Measurements from ENCODE around the gene NSD2.

Gene NSD2

DNA sequence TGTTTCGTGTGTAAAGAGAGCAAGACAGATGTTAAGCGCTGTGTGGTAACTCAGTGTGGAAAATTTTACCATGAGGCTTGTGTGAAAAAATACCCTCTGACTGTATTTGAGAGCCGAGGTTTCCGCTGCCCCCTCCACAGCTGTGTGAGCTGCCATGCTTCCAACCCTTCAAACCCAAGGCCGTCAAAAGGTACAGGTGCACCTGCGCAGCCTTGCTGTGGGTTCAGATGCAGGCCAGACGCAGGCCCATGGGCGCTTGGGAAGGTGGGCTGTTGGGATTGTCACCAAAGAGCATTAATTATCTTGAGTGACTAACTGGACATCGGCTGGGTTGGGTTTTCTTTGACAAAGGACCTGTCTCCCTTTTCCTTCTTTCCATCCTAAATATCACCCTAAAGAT, 82.1 kb downstream of the NSD2 start:
- Histone ChIP-seq H3K4me3 (replicated peaks; ENCODE audit: insufficient read depth, low read length) (no peak overlapping the region), H3K27ac (replicated peaks) (no peak overlapping the region), H3K27me3 (ENCODE audit: insufficient read depth, poor library complexity, severe bottlenecking) (no peaks in the 10 kb centered on the region)
- DNase-seq (ENCODE audit: low read depth in 1 of 2, low spot score in 1 of 2), result no peak
- TF ChIP-seq GABPA (IDR thresholded peaks at IDR 0.05; ENCODE audit: low read depth), result no peak

DNA sequence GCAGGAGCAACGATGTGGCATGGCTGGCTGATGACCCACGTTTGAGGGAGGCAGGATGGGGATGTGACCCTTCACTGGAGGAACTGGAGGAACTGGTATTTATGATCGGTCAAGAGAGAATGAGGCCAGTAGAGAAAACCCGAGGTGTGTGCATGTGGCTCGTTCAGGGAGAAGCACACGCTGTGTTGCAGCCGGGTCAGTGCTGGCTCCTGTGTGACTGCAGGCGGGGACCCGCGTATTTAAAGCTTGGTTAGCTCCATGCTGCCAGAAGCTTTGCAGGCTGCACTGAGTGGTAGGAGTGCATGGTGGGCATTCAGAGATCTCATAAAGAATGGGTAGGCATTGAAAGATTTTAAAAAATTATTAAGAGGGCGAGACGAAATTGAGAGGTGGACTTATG, 85.4 kb downstream of the NSD2 start:
- DNase-seq (ENCODE audit: low read depth in 1 of 2, low spot score in 1 of 2), result no peak
- Histone ChIP-seq H3K4me3 (replicated peaks; ENCODE audit: insufficient read depth, low read length) (no peak overlapping the region), H3K27ac (replicated peaks) (no peak overlapping the region), H3K27me3 (ENCODE audit: insufficient read depth, poor library complexity, severe bottlenecking) (no peaks in the 10 kb centered on the region)
- TF ChIP-seq, protein P1, sequence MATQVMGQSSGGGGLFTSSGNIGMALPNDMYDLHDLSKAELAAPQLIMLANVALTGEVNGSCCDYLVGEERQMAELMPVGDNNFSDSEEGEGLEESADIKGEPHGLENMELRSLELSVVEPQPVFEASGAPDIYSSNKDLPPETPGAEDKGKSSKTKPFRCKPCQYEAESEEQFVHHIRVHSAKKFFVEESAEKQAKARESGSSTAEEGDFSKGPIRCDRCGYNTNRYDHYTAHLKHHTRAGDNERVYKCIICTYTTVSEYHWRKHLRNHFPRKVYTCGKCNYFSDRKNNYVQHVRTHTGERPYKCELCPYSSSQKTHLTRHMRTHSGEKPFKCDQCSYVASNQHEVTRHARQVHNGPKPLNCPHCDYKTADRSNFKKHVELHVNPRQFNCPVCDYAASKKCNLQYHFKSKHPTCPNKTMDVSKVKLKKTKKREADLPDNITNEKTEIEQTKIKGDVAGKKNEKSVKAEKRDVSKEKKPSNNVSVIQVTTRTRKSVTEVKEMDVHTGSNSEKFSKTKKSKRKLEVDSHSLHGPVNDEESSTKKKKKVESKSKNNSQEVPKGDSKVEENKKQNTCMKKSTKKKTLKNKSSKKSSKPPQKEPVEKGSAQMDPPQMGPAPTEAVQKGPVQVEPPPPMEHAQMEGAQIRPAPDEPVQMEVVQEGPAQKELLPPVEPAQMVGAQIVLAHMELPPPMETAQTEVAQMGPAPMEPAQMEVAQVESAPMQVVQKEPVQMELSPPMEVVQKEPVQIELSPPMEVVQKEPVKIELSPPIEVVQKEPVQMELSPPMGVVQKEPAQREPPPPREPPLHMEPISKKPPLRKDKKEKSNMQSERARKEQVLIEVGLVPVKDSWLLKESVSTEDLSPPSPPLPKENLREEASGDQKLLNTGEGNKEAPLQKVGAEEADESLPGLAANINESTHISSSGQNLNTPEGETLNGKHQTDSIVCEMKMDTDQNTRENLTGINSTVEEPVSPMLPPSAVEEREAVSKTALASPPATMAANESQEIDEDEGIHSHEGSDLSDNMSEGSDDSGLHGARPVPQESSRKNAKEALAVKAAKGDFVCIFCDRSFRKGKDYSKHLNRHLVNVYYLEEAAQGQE (IDR thresholded peaks at IDR 0.05; ENCODE audit: insufficient replicate concordance, low read depth), result no peak
- TF ChIP-seq SPI1 (IDR thresholded peaks at IDR 0.05; ENCODE audit: borderline replicate concordance, low read depth) (no peak), GABPA (IDR thresholded peaks at IDR 0.05; ENCODE audit: low read depth) (no peak), POLR2AphosphoS5 (IDR thresholded peaks at IDR 0.05; ENCODE audit: low read depth) (no peak)
- TF ChIP-seq, protein P2, sequence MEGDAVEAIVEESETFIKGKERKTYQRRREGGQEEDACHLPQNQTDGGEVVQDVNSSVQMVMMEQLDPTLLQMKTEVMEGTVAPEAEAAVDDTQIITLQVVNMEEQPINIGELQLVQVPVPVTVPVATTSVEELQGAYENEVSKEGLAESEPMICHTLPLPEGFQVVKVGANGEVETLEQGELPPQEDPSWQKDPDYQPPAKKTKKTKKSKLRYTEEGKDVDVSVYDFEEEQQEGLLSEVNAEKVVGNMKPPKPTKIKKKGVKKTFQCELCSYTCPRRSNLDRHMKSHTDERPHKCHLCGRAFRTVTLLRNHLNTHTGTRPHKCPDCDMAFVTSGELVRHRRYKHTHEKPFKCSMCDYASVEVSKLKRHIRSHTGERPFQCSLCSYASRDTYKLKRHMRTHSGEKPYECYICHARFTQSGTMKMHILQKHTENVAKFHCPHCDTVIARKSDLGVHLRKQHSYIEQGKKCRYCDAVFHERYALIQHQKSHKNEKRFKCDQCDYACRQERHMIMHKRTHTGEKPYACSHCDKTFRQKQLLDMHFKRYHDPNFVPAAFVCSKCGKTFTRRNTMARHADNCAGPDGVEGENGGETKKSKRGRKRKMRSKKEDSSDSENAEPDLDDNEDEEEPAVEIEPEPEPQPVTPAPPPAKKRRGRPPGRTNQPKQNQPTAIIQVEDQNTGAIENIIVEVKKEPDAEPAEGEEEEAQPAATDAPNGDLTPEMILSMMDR (IDR thresholded peaks at IDR 0.05; ENCODE audit: insufficient read depth, low read length), result no peak

GRCh38 chr4:1958276-1959103, 87.3 kb downstream of the NSD2 start:
- Histone ChIP-seq H3K27ac (replicated peaks) (no peak overlapping the region), H3K4me3 (replicated peaks; ENCODE audit: insufficient read depth, low read length) (no peak overlapping the region), H3K27me3 (ENCODE audit: insufficient read depth, poor library complexity, severe bottlenecking) (no peaks in the 10 kb centered on the region)
- no peak for TF ChIP-seq GABPA (IDR thresholded peaks at IDR 0.05; ENCODE audit: low read depth)
- TF ChIP-seq SPI1 (IDR thresholded peaks at IDR 0.05; ENCODE audit: borderline replicate concordance, low read depth), result no peak
- TF ChIP-seq, protein P1 (IDR thresholded peaks at IDR 0.05; ENCODE audit: insufficient replicate concordance, low read depth), result no peak
- TF ChIP-seq POLR2AphosphoS5 (IDR thresholded peaks at IDR 0.05; ENCODE audit: low read depth), result no peak
- TF ChIP-seq, protein P2 (IDR thresholded peaks at IDR 0.05; ENCODE audit: insufficient read depth, low read length), result no peak
- no peak for DNase-seq (ENCODE audit: low read depth in 1 of 2, low spot score in 1 of 2)

DNA sequence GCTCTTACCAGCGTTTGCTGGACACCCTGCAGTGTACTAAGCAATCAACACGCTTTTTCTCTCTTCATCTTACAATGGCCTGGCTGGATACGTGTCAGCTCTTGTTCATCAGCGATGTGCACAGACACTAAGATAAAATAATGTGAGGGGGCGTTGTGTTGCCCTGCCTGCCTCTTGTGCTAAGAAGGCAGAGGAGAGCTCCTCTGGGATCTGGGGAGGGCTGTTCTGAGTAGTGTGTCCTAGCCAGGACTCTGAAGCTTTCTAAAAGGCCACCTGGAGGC, 87.9 kb downstream of the NSD2 start:
- DNase-seq (ENCODE audit: low read depth in 1 of 2, low spot score in 1 of 2), result no peak
- no peaks in the 10 kb centered on the region for H3K27me3 ChIP-seq (ENCODE audit: insufficient read depth, poor library complexity, severe bottlenecking)
- no peak overlapping the region for H3K27ac ChIP-seq (replicated peaks)
- no peak overlapping the region for H3K4me3 ChIP-seq (replicated peaks; ENCODE audit: insufficient read depth, low read length)
- no peak for TF ChIP-seq SPI1 (IDR thresholded peaks at IDR 0.05; ENCODE audit: borderline replicate concordance, low read depth)
- no peak for TF ChIP-seq POLR2AphosphoS5 (IDR thresholded peaks at IDR 0.05; ENCODE audit: low read depth)
- TF ChIP-seq, protein P1 (IDR thresholded peaks at IDR 0.05; ENCODE audit: insufficient replicate concordance, low read depth), result no peak
- no peak for TF ChIP-seq GABPA (IDR thresholded peaks at IDR 0.05; ENCODE audit: low read depth)
- TF ChIP-seq, protein P2 (IDR thresholded peaks at IDR 0.05; ENCODE audit: insufficient read depth, low read length), result no peak
